Activated CD4-positive, CD25-positive, alpha-beta regulatory T cell treated with anti-CD3 and anti-CD28 coated beads, Interleukin-2, amount 50 U/mL, for 16 hours (primary cell): Measurements from ENCODE around the gene NPEPPS.
"Not testable (repeated sequence)": the region's sequence is repeated elsewhere in the genome, so short reads cannot be mapped to it uniquely, and the experiment has no call there.

ENCODE experiments used
- DNase-seq: peaks from one replicate; pipeline ENCODE4 v3.0.0-alpha.2; 2020; ENCODE audit warnings: low read depth, low spot score

NPEPPS gene

GRCh38 chr17:47560517-47561043, 29.7 kb downstream of the NPEPPS start:
- not testable (repeated sequence) for DNase-seq

- DNase-seq = not testable (repeated sequence)
Measured at GRCh38 chr17:47561698-47562405, 30.9 kb downstream of the NPEPPS start.

- DNase-seq = not testable (repeated sequence)
Measured at GRCh38 chr17:47562406-47562705, 31.4 kb downstream of the NPEPPS start.

DNA sequence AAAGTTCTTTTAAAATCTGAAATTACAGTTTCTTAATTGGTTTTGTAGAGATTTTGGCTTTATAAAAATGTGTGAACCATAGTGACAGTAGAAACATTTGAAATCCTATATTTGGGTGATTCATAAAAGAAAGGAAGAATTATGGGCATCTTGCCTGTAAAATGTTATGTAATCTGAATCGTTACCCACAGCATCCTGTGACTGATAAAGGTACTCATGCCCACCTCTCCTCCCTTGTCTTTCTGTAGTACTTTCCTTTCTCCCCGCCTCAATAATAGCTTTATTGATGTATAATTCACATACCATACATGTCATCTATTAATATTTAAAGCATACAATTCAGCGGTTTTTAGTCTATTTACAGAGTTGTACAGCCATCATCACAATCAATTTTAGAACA, 36.4 kb downstream of the NPEPPS start:
- not testable (repeated sequence) for DNase-seq

DNA sequence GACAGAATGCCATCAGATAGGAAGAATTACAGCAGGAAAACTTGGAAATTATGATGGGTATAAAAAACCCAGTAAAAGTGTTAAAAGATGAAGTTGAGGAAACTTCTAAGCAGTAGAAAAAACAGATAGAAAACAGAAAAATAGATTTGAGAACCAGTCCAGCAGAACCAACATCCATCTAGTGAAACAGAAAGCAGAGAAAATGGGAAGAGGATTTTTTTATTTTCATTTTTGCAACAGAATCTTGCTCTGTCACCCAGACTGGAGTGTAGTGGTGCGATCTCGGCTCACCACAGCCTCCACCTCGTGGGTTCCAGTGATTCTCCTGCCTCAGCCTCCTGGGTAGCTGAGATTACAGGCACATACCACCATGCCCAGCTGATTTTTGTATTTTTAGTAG, 41.7 kb downstream of the NPEPPS start:
- not testable (repeated sequence) for DNase-seq

GRCh38 chr17:47582416-47582815, 51.5 kb downstream of the NPEPPS start:
- DNase-seq = not testable (repeated sequence)

GRCh38 chr17:47586378-47587055, 55.6 kb downstream of the NPEPPS start:
- not testable (repeated sequence) for DNase-seq

GRCh38 chr17:47593522-47593921, 62.6 kb downstream of the NPEPPS start:
- not testable (repeated sequence) for DNase-seq

DNA sequence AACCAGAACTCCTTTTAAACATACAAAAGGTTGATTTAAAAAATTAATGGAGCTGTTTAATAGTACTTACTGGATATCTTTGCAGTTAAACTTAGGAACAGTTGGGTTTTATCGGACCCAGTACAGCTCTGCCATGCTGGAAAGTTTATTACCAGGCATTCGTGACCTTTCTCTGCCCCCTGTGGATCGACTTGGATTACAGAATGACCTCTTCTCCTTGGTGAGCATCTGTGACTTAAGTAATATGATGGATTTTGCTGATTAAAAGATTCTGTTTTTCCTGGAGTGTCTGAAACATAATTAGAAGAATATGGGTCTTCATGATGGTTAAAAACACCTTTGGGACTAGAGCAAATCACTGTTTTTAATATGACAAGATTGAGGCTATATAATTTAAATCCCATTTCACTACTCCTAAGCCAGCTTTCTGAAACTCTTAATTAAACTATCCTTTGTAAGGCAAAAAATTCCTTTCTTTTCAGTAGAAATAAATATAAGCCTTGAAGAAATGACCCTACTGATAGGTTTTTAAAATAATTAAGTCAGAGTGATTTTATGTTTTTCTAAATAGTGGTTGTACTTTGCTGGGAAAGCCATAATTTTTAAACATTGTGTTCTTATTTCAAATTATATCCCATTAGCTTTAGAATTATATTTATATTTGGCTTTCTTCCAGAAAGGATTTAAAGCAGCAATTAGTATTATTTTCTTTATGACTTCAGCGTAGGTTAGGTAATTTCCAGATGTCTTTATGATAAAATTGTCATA, 73.1 kb downstream of the NPEPPS start:
- DNase-seq = no peak

DNA sequence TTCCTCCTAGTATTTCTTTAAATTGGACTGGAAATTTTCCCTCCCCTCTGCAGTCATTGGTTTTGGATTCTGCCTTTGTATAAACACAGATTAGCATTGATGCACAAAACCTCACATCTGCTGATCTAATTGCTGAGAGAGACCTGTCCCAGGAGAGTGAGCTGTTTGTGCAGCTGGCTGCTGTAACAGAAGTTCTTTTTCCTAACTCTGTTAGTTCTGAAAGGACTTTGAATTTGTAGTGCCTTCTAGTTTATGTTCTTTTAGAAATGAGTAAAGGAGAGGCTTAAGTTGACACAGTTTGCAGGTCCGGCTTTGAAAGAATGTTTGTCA, 73.7 kb downstream of the NPEPPS start:
- DNase-seq = no peak

DNA sequence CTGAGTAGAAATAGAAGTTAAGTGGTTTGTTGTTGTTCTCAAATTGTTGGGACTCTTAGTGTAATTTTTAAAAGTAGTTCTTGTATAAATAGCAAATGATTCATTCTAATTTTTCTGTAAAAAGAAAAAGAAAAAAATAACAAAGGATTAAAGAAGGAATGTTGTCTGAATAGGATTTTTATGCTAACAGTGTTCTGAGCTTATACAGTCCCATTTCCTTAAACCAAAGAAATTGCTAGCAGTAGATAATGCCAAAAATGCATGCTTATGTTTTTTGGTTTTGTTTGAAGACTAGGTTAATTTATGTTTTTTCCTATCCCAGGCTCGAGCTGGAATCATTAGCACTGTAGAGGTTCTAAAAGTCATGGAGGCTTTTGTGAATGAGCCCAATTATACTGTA, 74.1 kb downstream of the NPEPPS start:
- no peak for DNase-seq

DNA sequence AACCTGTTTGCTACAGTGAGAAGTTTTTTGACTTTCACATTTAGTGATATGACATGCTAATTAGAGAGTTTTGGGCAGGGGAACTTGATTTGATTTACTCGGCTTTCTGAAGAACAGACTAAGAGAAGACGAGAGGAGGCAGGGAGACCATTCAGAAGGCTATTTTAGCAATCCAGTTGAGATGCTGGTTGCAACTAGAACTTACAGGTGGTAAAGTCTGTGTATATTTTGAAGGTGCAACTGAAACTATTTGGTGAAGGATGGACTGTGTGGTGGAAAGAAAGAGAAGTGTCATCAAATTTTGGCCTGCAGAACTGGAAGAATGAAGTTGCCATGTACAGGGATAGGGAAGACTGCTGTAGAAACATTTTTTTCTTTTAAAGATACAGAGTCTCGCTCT, 76.6 kb downstream of the NPEPPS start:
- no peak for DNase-seq

- DNase-seq = no peak
Measured at GRCh38 chr17:47611372-47612350, 80.8 kb downstream of the NPEPPS start.

DNA sequence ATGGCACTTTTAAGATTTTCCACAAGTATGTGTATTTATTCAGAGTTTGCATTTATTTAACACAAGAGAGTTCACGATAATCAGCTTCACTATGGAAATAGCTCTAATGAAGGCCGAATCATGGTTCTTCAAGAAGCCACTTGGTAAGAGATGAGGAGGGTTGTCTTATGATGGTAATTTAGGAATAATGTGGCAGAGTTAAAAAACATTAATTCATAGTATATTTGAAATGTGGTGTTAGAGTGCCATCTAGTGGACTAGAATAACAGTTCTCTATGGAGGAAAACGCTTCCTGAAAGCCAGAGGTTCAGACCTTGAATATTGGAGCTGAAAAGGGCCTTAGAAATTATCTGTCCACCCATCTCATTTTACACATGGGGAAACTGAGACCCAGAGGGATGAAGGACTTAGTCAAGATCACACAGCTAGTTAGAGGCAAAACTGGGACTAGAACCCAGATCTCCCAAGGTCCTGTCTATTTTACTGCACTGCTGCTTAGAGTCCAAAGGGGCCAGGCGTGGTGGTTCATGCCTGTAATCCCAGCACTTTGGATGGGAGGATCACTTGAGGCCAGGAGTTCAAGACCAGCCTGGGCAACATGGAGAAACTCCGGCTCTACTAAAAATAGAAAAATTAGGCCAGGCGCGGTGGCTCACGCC, 85.0 kb downstream of the NPEPPS start:
- no peak for DNase-seq

DNA sequence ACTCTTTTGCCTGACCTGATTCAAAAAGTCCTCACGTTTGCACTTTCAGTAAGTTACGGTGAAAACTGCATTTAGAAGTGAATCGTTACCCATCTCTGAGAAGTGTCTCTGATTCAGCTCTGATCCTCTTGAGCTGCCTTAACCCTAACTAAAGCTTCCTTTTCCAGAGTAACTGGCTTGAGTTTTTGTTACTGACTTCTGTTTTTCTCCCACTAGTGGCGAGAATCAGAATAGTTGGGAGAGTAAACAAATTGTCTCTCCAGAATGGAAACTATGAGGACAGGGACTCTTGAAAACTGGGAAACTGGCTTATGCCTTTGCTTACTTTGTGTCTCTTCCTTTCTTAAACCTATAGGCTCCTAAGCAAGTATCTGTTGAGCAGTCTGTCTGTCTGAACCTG, 87.5 kb downstream of the NPEPPS start:
- DNase-seq = no peak

- no peak for DNase-seq
Measured at GRCh38 chr17:47620503-47621245, 89.8 kb downstream of the NPEPPS start.

GRCh38 chr17:47621293-47622179, 90.6 kb downstream of the NPEPPS start:
- DNase-seq = no peak

DNA sequence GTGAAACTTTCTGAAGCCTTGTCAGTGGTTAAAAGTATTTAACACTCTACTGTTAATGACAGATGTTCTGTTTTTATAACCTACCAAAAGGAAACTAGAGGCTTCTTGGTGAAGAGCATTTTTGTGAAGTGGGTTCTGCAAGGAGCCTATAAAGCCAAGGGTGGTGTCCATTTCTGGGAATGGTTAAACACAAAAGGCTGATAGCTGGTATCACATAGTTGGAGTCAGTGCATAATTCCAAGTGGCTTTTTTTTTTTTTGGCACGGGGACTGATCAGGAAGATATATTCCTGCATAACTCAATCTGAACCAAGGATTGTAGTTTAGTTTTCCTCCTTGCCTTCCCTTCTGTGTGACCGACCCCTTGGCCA, 91.3 kb downstream of the NPEPPS start:
- no peak for DNase-seq

- no peak for DNase-seq
Measured at GRCh38 chr17:47624727-47625068, 93.8 kb downstream of the NPEPPS start.
